HL-60 (cell line): ENCODE measurements around the gene TESPA1.

ENCODE experiments used
- DNase-seq, 2 experiments: peaks; one replicate each; pipeline ENCODE4 v3.0.0-alpha.2; 2010 to 2020; ENCODE audit warnings: low read depth in 1 of 2, low spot score in 1 of 2
- H3K27ac ChIP-seq: fragments of 250-450 bp; sonication (Bioruptor Pico); replicated peaks from 2 replicates; pipeline ENCODE4 v1.5.1; 2020; ENCODE audit warnings: mild to moderate bottlenecking, moderate library complexity
- H3K27me3 ChIP-seq: fragments of 250-450 bp; sonication (Bioruptor Pico); 2 replicates; pipeline ENCODE4 v1.5.1; 2021; ENCODE audit warnings: mild to moderate bottlenecking, moderate library complexity; ENCODE audit not compliant: insufficient read depth, poor library complexity, severe bottlenecking
- H3K4me3 ChIP-seq: replicated peaks from 2 replicates; pipeline ENCODE4 v1.5.1; 2011; ENCODE audit warnings: mild to moderate bottlenecking, control low read depth, low read length; ENCODE audit not compliant: insufficient read depth
- GABPA ChIP-seq: IDR thresholded peaks from 2 replicates; pipeline ENCODE4 v1.6.1; 2012; ENCODE audit warnings: low read depth
- POLR2AphosphoS5 ChIP-seq: IDR thresholded peaks from 2 replicates; pipeline ENCODE4 v1.6.1; 2012; ENCODE audit warnings: low read depth
- SPI1 ChIP-seq: IDR thresholded peaks from 2 replicates; pipeline ENCODE4 v1.6.1; 2012; ENCODE audit warnings: low read depth, mild to moderate bottlenecking, borderline replicate concordance
- TF ChIP-seq, protein P1 (sequence below): IDR thresholded peaks from 2 replicates; pipeline ENCODE4 v1.6.1; 2012; ENCODE audit warnings: low read depth; ENCODE audit not compliant: insufficient replicate concordance
- TF ChIP-seq, protein P2 (sequence below): IDR thresholded peaks from one replicate; pipeline ENCODE4 v1.5.1; 2011; ENCODE audit warnings: low read length, control low read depth, inconsistent platforms; ENCODE audit not compliant: insufficient read depth

The TESPA1 gene

DNA sequence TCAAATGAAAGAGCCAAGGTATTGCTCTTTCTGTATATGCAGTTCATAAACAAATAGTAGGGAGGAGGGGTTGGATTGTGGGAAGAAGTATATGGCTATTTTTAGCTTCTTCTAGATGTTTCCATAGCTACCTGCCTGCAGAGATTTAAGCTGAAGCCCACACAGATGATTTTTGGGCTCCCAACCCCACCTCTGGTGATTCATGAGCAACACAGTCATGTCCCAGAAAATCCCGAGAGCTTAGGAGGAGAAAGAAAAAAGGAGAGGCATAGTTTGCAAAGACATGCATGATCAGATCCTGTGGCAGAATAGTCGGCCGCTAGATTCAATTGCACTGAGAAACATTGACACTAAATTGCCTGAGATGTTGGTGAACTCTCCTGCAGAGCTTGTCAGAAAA is 13.8 kb downstream of the TESPA1 start:
- Histone ChIP-seq H3K27ac (no peak overlapping the region), H3K27me3 (no peaks in the 10 kb centered on the region), H3K4me3 (no peak overlapping the region)
- no peak for DNase-seq
- TF ChIP-seq POLR2AphosphoS5 (no peak), SPI1 (no peak), GABPA (no peak)
- TF ChIP-seq, protein P1, sequence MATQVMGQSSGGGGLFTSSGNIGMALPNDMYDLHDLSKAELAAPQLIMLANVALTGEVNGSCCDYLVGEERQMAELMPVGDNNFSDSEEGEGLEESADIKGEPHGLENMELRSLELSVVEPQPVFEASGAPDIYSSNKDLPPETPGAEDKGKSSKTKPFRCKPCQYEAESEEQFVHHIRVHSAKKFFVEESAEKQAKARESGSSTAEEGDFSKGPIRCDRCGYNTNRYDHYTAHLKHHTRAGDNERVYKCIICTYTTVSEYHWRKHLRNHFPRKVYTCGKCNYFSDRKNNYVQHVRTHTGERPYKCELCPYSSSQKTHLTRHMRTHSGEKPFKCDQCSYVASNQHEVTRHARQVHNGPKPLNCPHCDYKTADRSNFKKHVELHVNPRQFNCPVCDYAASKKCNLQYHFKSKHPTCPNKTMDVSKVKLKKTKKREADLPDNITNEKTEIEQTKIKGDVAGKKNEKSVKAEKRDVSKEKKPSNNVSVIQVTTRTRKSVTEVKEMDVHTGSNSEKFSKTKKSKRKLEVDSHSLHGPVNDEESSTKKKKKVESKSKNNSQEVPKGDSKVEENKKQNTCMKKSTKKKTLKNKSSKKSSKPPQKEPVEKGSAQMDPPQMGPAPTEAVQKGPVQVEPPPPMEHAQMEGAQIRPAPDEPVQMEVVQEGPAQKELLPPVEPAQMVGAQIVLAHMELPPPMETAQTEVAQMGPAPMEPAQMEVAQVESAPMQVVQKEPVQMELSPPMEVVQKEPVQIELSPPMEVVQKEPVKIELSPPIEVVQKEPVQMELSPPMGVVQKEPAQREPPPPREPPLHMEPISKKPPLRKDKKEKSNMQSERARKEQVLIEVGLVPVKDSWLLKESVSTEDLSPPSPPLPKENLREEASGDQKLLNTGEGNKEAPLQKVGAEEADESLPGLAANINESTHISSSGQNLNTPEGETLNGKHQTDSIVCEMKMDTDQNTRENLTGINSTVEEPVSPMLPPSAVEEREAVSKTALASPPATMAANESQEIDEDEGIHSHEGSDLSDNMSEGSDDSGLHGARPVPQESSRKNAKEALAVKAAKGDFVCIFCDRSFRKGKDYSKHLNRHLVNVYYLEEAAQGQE: no peak
- TF ChIP-seq, protein P2, sequence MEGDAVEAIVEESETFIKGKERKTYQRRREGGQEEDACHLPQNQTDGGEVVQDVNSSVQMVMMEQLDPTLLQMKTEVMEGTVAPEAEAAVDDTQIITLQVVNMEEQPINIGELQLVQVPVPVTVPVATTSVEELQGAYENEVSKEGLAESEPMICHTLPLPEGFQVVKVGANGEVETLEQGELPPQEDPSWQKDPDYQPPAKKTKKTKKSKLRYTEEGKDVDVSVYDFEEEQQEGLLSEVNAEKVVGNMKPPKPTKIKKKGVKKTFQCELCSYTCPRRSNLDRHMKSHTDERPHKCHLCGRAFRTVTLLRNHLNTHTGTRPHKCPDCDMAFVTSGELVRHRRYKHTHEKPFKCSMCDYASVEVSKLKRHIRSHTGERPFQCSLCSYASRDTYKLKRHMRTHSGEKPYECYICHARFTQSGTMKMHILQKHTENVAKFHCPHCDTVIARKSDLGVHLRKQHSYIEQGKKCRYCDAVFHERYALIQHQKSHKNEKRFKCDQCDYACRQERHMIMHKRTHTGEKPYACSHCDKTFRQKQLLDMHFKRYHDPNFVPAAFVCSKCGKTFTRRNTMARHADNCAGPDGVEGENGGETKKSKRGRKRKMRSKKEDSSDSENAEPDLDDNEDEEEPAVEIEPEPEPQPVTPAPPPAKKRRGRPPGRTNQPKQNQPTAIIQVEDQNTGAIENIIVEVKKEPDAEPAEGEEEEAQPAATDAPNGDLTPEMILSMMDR: no peak

DNA sequence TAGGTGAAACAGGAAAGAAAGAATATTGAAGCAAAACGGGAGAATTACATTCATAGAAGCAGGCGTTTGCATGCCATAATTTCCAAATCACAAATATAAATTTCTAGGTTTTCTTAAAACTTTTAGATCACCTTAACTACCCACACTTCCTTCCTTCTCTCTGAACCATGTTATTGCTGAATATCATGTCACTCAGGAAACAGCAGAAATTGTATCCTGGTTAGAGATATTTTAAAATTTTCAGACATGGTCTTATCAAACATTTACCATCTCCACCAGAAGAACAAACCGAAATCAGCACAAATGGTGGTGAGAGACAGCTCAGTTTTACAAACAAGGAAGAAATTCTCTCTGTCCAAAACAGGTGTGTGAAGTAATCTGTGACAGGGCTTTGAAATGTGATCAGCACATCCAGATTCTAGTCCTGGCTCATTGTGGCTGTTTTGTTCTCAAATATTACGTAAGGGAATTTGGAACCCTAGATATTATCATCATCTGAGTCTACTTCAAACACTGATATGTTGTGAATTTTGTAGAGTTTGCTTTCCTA is 16.3 kb downstream of the TESPA1 start:
- Histone ChIP-seq H3K27me3 (no peaks in the 10 kb centered on the region), H3K4me3 (no peak overlapping the region), H3K27ac (no peak overlapping the region)
- DNase-seq: no peak
- no peak for TF ChIP-seq POLR2AphosphoS5
- TF ChIP-seq, protein P2: no peak
- no peak for TF ChIP-seq GABPA
- TF ChIP-seq SPI1: no peak
- TF ChIP-seq, protein P1: no peak

DNA sequence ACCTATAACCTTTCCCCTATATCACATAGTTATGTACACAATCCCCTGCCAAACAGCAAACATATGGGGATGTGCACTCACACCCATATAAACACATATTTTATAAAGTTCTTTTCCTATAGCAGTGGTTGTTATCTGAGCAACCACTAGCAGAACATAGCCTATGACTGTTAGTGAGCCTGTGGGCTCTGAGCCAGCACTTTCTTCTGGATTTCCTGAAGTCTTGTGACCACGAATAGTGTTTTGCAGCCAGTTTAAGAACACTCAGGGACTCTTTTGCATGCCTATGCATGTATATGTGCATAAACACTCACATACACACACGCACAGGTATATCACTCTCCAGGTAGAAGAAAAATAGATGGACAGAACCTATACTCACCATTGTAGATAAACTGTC is 17.1 kb downstream of the TESPA1 start:
- Histone ChIP-seq H3K27ac (no peak overlapping the region), H3K27me3 (no peaks in the 10 kb centered on the region), H3K4me3 (no peak overlapping the region)
- TF ChIP-seq, protein P2: no peak
- TF ChIP-seq, protein P1: no peak
- no peak for DNase-seq
